Endometrial microvascular endothelial cells (primary cell): ENCODE data around the gene SLC6A6. TPM values are rescaled to one million over a fixed set of nuclear protein-coding genes. Genes with fewer than 3 reads are reported as not detected.

Experiments
- in situ Hi-C: cut with HindIII; loops from 2 replicates; pipeline ENCODE4 v1.10.0; 2017; ENCODE audit warnings: low sequenced_read_pairs, low pct_unique_long_range_greater_than_20kb; ENCODE audit errors: inconsistent ontology term
- total RNA-seq: library from RNA; depleted of rRNA; stranded (reverse); fragments of >200 nt; gene quantifications from one replicate; pipeline ENCODE4 v1.2.3, GENCODE V29; 2015; ENCODE audit errors: inconsistent ontology term

SLC6A6 gene
- 21.1 TPM for total RNA-seq

- in situ Hi-C loops: no loop called here
Measured at GRCh38 chr3:14402304-14402811, at the start of gene SLC6A6. SLC6A6 (plus strand) TSS chr3:14402606; CDS start chr3:14443635, 41,029 bp downstream.

DNA sequence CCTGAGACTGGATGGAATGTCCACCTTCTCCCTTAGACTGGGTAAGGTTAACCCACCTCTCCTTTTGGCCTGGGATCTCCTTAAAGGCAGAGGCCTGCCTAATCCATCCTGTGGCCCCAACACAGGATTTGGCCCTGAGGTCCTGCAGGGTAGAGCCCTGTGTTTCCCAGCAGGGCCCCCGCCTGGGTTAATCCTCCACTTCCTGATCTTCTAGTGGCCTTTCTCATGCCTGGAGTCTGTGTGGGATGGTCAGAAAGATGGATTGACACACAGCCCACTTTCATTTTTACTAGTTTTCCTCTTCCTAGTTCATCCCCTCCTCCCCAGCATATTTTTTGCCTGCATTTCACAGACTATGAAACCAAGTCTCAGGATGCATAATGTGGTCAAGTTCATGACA lies 48.9 kb upstream of the SLC6A6 start:
- in situ Hi-C loops: no loop called here

GRCh38 chr3:14357463-14357862 lies 44.9 kb upstream of the SLC6A6 start:
- in situ Hi-C loops: no loop called here

- in situ Hi-C loops: no loop called here
Measured at GRCh38 chr3:14358426-14359211, 43.8 kb upstream of the SLC6A6 start.

- in situ Hi-C loops: no loop called here
Measured at GRCh38 chr3:14359348-14359747, 43.1 kb upstream of the SLC6A6 start.

GRCh38 chr3:14360123-14360881 lies 42.1 kb upstream of the SLC6A6 start:
- in situ Hi-C loops: no loop called here

DNA sequence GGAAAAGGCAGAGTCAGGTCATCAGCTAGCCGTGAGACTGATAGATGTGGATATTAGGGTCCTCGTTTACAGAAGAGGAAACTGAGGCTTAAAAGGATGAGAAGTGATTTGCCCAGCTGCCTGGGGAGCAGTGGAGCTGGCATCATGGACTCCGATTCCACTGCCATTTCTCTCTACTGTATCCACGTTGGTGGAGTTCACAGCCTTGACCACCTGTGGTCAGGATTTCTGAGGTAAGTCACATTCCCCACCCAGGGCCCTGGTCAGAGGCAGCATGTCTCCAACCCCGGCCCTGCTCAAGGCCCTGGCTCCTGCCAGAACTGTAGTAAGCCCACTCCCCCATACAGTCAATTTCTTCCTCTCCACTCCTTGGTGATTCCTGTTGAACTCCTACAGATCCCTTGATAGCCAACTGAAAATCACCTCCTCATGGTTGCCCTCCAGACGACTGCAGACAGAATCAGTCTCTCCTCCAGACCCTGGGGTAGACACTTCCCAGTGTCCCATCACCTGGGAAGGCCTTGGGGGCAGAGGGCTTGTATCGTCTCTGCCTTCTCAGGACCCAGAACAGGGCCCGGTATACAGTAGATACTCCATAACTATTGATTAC lies 41.2 kb upstream of the SLC6A6 start:
- in situ Hi-C loops: no loop called here

DNA sequence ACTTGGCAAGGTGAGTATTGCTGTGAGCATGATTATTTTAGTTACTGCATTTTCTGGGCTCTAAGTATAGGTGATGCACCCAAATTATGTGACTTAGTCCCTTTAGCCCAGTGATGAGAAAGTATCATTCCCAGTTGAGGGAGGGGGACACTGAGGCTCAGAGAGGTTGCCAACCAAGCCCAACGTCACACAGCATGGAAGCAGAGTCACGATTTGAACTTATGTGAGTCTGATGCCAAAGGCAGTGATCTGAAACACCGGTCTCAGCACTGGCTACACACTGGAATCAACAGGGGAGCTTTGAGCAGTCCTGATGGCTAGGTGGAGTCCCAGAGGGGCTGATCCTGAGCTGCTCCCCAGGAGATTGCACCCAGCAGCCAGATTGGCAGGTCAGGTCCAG lies 39.5 kb upstream of the SLC6A6 start:
- in situ Hi-C loops: no loop called here

DNA sequence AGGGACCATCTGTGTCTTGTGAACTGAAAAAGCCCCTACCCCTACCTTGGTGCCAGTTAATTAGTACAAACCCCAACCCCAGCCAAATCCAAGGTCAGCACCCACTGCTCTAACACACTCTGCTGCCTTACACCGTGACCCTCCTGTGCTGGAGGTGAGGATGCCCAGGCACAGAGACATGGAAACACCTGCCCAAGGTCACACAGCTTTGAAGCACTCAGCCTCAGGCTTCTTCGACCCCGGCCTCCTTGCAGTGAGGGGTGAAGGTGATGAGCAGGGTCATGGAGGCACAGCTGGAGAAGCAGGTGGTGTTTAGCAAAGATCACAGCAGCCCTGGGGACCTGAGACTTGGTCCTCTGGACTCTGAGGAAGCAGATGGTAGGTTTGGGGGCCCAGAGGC lies 39.0 kb upstream of the SLC6A6 start:
- in situ Hi-C loops: no loop called here

DNA sequence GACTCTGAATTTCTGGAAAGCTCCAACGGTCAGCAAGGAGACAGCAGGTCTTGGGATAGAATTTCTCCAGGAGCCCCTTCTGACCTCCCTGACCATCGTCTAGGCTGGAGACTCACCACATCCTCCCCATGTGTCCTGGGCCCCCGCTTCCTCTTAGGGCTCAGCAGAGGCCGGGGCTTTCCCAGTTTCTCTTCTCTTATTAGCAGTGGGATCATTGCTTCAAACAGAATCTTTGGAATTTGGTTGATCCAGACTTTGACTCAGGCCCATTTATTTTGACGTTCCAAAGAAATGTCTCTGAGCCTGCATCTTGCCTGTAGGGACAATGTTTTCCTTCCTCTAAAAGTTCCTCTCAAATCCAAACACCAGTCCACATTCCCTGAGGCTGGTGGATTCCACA lies 38.4 kb upstream of the SLC6A6 start:
- in situ Hi-C loops: no loop called here

GRCh38 chr3:14364580-14365292 lies 37.7 kb upstream of the SLC6A6 start:
- in situ Hi-C loops: no loop called here

GRCh38 chr3:14366248-14366647 lies 36.2 kb upstream of the SLC6A6 start:
- in situ Hi-C loops: no loop called here

- in situ Hi-C loops: no loop called here
Measured at GRCh38 chr3:14366915-14367823, 35.2 kb upstream of the SLC6A6 start.

- in situ Hi-C loops: no loop called here
Measured at GRCh38 chr3:14368146-14368545, 34.3 kb upstream of the SLC6A6 start.

DNA sequence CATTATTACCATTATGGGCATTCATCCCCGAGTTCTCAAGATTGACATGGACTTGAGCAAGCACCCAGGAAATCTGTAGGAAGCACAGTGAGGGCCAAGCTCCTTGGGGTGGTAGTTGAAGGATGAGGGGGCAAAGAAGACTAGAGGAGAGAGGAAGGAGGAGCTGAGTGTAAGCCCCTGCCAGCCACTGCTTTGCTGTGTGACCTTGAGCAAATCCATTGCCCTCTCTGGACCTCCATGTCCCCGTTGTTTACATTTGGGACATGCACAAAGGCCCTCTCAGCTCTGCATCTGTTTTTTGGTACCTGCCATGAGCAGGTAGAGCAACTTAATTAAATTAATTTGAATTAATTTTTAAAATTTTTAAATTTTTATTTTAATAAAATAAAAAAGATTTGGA lies 33.5 kb upstream of the SLC6A6 start:
- in situ Hi-C loops: no loop called here

DNA sequence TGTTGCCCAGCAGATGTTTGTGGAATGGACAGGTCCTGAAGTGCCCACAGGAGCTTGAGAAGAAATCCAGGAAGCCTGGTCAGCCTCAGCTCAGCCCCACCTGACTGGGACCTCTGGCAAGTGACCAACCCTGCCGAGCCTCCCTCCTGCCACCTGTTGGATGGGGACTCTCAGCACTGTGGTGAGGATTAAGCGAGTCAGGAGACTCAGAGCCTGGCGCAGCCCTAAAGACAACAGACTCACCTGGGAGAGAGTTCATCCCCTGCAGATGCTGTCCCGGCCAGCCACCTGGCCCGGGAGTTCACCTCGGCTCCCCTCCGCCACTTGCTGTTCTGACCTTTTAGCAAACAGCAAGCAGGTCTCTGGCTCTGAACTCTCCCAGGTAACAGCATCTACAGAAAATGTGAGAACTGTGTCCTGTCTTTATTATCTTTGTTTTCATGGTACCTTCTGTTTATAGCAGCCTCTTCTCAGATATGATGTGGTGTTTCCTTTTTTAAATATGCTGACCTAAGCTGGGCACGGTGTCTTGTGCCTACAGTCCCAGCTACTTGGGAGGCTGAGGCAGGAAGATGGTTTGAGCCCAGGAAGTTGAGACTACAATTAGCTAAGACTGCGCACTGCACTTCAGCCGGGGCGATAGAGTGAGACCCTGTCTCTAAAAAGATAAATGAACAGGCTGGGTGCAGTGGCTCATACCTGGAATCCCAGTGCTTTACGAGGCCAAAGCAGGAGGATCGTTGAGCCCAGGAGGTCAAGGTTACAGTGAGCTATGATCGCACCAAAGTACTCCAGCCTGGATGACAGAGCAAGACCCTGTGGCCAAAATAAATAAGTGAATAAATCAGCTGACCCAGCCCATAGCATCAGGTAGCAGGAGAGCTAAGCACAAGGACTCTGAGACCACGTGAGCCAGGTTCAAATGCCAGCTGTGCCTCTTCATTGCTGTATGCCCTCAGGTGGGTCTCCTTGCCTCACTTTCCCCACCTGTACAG lies 32.4 kb upstream of the SLC6A6 start:
- in situ Hi-C loops: no loop called here
